Esophagus (tissue), 2 donors: ENCODE results near the gene USP44. TPM values are rescaled to one million over a fixed set of nuclear protein-coding genes. Genes with fewer than 3 reads are reported as not detected.

Experiments used
- H3K27ac ChIP-seq, 2 donors: one replicate each; pipeline ENCODE4 v1.5.1; 2013; ENCODE audit warnings: low read depth in 2 of 2, mild to moderate bottlenecking in 2 of 2, inconsistent platforms in 1 of 2, low read length in 1 of 2, moderate library complexity in 1 of 2
- H3K27me3 ChIP-seq, 2 donors: one replicate each; pipeline ENCODE4 v1.6.1; 2013; ENCODE audit warnings: low read length in 2 of 2, control low read depth in 1 of 2, mild to moderate bottlenecking in 1 of 2; ENCODE audit not compliant: insufficient read depth in 2 of 2, control insufficient read depth in 1 of 2
- H3K36me3 ChIP-seq, 2 donors: one replicate each; pipeline ENCODE4 v1.6.1; 2013; ENCODE audit warnings: low read length in 1 of 2; ENCODE audit not compliant: control insufficient read depth in 2 of 2, insufficient read depth in 2 of 2
- H3K4me1 ChIP-seq, 2 donors: one replicate each; pipeline ENCODE4 v1.6.1; 2013; ENCODE audit warnings: low read length in 1 of 2; ENCODE audit not compliant: control insufficient read depth in 2 of 2, insufficient read depth in 2 of 2
- H3K4me3 ChIP-seq, 2 donors: one replicate each; pipeline ENCODE4 v1.5.1; 2013; ENCODE audit warnings: low read length in 2 of 2, mild to moderate bottlenecking in 2 of 2, low read depth in 1 of 2, moderate library complexity in 1 of 2
- H3K9me3 ChIP-seq, 2 donors: one replicate each; pipeline ENCODE4 v1.6.1; 2013; ENCODE audit warnings: mild to moderate bottlenecking in 2 of 2, low read depth in 1 of 2, low read length in 1 of 2, moderate library complexity in 1 of 2; ENCODE audit not compliant: control insufficient read depth in 2 of 2, insufficient read depth in 1 of 2
- WGBS, 2 donors: extraction: QIAGEN DNeasy Blood & Tissue Kit; methylation state at CpG; one replicate each; pipeline ENCODE4 v1.1.7; 2013; 5-methylcytosine and 5-hydroxymethylcytosine counted together
- polyA plus RNA-seq, 2 donors: library from polyadenylated mRNA; stranded (reverse); fragments of 200-250 nt; gene quantifications; one replicate each; pipeline ENCODE4 v1.2.3, GENCODE V29; 2013
- donor health status: healthy with polysubstance abuse.
- donor health status: Bipolar disorder and iron deficiency.

The USP44 gene
- polyA plus RNA-seq, 2 donors, result 0.43 to 0.44 TPM

DNA sequence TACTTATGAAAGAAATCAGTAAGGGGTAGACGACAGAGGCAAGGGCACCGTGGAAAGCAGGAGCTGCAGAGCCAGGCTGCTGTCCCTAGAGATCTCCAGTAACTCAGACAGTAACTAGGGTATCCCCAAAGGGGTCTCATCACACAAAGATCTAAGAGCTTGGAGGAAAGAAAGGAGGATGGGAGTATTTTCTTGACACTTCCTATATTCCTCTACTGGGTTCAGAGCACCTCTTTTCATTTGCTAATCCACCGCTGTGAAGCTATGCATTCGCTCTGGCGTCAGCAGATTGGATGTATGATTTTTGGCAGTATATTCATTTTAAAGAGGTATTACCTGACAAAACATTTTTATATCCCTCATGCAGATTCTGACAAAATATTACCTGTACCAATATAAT, 12.6 kb downstream of the USP44 start:
- no peaks in the 10 kb centered on the region for H3K36me3 ChIP-seq
- no peaks in the 10 kb centered on the region for H3K27me3 ChIP-seq
- no peak overlapping the region for H3K27ac ChIP-seq
- H3K9me3 ChIP-seq, result no peaks in the 10 kb centered on the region
- WGBS, 2 donors, result 61 to 63% methylated on average over 5 of the region's 5 CpGs
- H3K4me1 ChIP-seq, result no peaks in the 10 kb centered on the region
- no peak overlapping the region for H3K4me3 ChIP-seq

DNA sequence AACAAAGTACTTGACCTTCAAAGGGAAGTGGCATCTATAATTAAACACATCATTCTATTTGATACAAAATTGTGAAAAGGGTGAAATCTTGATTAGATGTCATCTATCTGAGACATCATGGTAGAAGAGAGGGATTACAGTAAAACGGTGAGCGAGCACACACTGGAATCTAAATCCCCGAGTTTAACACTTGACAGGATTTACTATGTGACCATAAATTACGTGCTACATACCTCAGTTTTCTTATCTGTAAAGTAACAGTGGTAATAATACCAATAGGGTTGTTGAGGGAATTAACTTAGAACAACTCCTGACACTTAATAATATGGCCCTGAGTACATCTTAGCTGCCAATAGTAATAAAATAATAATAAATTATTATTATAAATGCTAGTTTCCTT, 13.3 kb downstream of the USP44 start:
- H3K36me3 ChIP-seq, result no peaks in the 10 kb centered on the region
- WGBS, 2 donors, result 76 to 81% methylated on average over 4 of the region's 4 CpGs

GRCh38 chr12:95533985-95534384, 17.3 kb downstream of the USP44 start:
- no peaks in the 10 kb centered on the region for H3K27me3 ChIP-seq
- WGBS, 2 donors, result 63 to 67% methylated on average over 4 of the region's 4 CpGs
- no peaks in the 10 kb centered on the region for H3K9me3 ChIP-seq
- no peaks in the 10 kb centered on the region for H3K36me3 ChIP-seq
- H3K4me3 ChIP-seq, result no peak overlapping the region
- H3K4me1 ChIP-seq, result no peaks in the 10 kb centered on the region
- no peak overlapping the region for H3K27ac ChIP-seq

More for the DNA sequence above, 13.3 kb downstream of the USP44 start:
- H3K4me3 ChIP-seq, result no peak overlapping the region
- no peaks in the 10 kb centered on the region for H3K9me3 ChIP-seq
- H3K4me1 ChIP-seq, result no peaks in the 10 kb centered on the region
- H3K27me3 ChIP-seq, result no peaks in the 10 kb centered on the region
- no peak overlapping the region for H3K27ac ChIP-seq

GRCh38 chr12:95532851-95533250, 18.4 kb downstream of the USP44 start:
- Histone ChIP-seq H3K27me3 (no peaks in the 10 kb centered on the region), H3K36me3 (no peaks in the 10 kb centered on the region), H3K27ac (no peak overlapping the region), H3K4me3 (no peak overlapping the region), H3K4me1 (no peaks in the 10 kb centered on the region), H3K9me3 (no peaks in the 10 kb centered on the region)
- WGBS, 2 donors, result 50 to 58% methylated on average over 5 of the region's 5 CpGs

DNA sequence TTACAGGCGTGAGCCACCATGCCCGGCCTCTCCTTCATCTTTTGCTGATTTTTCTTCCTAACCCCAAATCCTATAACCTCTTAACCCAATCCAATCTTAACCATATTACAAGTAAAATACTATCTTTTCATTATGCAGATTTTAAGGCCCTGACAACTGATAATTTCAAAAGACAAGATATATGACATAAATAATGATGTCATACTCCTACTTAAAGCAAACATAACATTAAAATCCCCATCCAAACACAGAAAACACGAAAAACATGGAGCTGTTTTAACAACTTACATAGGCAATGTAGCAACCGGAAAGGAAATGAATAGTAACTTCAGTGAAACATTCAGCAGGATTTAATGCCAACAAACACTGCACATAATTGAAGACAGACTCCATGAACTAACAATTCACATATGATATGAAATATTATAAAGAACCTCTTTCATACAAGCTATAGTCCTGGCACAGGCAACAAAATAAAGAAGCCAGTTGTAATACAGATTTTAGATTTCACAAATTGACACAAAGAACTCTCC, 21.5 kb downstream of the USP44 start:
- Histone ChIP-seq H3K4me1 (no peaks in the 10 kb centered on the region), H3K27ac (no peak overlapping the region), H3K36me3 (no peaks in the 10 kb centered on the region), H3K27me3 (no peaks in the 10 kb centered on the region), H3K9me3 (no peaks in the 10 kb centered on the region), H3K4me3 (no peak overlapping the region)
- WGBS, 2 donors, result 89 to 91% methylated on average over 4 of the region's 4 CpGs

GRCh38 chr12:95528431-95528830, 22.8 kb downstream of the USP44 start:
- Histone ChIP-seq H3K36me3 (no peaks in the 10 kb centered on the region), H3K27me3 (no peaks in the 10 kb centered on the region), H3K27ac (no peak overlapping the region), H3K9me3 (no peaks in the 10 kb centered on the region), H3K4me1 (no peaks in the 10 kb centered on the region), H3K4me3 (no peak overlapping the region)
- 77 to 79% methylated on average over 4 of the region's 4 CpGs for WGBS, 2 donors

DNA sequence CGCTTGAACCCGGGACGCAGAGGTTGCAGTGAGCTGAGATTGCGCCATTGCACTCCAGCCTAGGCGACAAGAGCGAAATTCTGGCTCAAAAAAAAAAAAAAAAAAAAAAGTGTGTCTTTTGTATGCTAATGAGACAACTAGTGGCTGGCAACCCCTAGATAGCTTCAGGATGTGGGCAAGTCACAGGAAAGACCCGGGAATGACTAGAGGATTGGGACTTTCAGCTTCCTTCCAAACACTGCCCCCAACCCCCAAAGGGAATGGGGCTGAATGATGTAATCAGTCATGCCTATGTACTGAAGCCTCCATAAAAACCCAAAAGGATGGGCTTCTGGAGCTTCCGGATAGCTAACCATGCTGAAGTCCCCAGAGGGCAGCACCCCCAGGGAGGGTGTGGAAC, 28.6 kb downstream of the USP44 start:
- Histone ChIP-seq H3K27me3 (no peaks in the 10 kb centered on the region), H3K4me1 (no peaks in the 10 kb centered on the region), H3K9me3 (no peaks in the 10 kb centered on the region), H3K27ac (no peak overlapping the region), H3K36me3 (peaks cover 0 to 3% of the 10 kb centered on the region in 2 donors), H3K4me3 (no peak overlapping the region)
- WGBS, 2 donors, result 90 to 94% methylated on average over 8 of the region's 8 CpGs

- WGBS, 2 donors, result 88 to 94% methylated on average over 6 of the region's 6 CpGs
- H3K9me3 ChIP-seq, result no peaks in the 10 kb centered on the region
- H3K4me3 ChIP-seq, result no peak overlapping the region
- peaks cover 0 to 3% of the 10 kb centered on the region in 2 donors for H3K36me3 ChIP-seq
- no peak overlapping the region for H3K27ac ChIP-seq
- no peaks in the 10 kb centered on the region for H3K27me3 ChIP-seq
- no peaks in the 10 kb centered on the region for H3K4me1 ChIP-seq
Observed at GRCh38 chr12:95520816-95521215, 30.5 kb downstream of the USP44 start.

DNA sequence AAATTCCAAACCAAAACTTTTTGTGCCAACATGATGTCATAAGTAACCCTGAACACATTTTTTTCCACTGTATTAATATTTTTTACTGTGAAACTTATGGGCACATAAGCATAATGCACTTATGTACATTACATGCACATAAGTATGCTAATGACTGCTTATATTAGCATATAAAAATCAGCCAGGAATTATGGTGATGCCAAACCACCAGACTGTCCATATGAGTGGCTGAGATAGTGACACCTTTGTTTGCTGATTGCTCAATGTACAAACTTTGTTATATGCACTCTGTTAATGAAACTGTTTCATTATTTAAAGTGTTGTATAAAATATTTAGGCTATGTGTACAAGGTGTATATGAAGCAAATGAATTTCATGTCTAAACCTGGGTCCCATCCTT, 32.3 kb downstream of the USP44 start:
- no peaks in the 10 kb centered on the region for H3K4me1 ChIP-seq
- no peak overlapping the region for H3K4me3 ChIP-seq
- no peak overlapping the region for H3K27ac ChIP-seq
- H3K27me3 ChIP-seq, result no peaks in the 10 kb centered on the region
- no peaks in the 10 kb centered on the region for H3K9me3 ChIP-seq
- peaks cover 0 to 4% of the 10 kb centered on the region in 2 donors for H3K36me3 ChIP-seq

GRCh38 chr12:95517246-95517645, 34.0 kb downstream of the USP44 start:
- Histone ChIP-seq H3K36me3 (peaks cover 6 to 13% of the 10 kb centered on the region in 2 donors), H3K4me1 (no peaks in the 10 kb centered on the region), H3K9me3 (no peaks in the 10 kb centered on the region)

More at GRCh38 chr12:95517246-95517645, 34.0 kb downstream of the USP44 start:
- no peaks in the 10 kb centered on the region for H3K27me3 ChIP-seq
- no peak overlapping the region for H3K27ac ChIP-seq
- H3K4me3 ChIP-seq, result no peak overlapping the region
